UCSD-AML1 (cell line): ENCODE data around the gene TGIF2.
A peak's percentile ranks its signal among the peaks of the same experiment; 100 is the strongest.
"Not testable (repeated sequence)": the region's sequence is repeated elsewhere in the genome, so short reads cannot be mapped to it uniquely, and the experiment has no call there.

Experiments used
- DNase-seq: peaks from one replicate; lab custom pipeline; 2025; ENCODE audit not compliant: unreplicated experiment; lab: John Stamatoyannopoulos, UW

The TGIF2 gene

DNA sequence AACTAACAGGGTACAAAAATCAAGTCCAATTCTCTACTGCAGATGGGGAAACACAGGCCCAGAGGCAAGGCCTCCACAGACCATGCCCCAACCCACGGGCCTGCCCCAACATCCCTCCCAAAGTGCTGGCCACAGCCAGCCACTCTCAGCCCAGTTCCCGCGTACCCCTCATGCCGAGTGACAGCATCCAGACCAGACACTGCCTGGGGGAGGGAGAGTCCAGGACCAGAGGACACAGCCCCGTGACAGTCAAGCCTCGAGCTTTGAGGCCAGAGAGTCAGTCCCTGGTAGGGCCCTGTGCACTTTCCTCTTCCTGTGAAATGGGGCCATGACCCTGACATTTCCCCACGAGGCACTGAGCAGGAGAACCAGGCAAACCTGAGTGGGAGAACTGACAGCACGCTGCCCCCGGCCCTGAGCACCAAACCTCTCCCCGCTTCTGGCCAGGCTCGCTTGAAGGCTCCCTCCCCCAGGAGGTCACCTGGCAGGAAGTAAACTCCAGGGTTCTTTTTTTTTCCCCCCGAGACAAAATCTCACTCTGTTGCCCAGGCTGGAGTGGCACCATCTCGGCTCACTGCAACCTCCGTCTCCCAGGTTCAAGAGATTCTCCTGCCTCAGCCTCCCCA lies 27.2 kb upstream of the TGIF2 start:
- no peak for DNase-seq

DNA sequence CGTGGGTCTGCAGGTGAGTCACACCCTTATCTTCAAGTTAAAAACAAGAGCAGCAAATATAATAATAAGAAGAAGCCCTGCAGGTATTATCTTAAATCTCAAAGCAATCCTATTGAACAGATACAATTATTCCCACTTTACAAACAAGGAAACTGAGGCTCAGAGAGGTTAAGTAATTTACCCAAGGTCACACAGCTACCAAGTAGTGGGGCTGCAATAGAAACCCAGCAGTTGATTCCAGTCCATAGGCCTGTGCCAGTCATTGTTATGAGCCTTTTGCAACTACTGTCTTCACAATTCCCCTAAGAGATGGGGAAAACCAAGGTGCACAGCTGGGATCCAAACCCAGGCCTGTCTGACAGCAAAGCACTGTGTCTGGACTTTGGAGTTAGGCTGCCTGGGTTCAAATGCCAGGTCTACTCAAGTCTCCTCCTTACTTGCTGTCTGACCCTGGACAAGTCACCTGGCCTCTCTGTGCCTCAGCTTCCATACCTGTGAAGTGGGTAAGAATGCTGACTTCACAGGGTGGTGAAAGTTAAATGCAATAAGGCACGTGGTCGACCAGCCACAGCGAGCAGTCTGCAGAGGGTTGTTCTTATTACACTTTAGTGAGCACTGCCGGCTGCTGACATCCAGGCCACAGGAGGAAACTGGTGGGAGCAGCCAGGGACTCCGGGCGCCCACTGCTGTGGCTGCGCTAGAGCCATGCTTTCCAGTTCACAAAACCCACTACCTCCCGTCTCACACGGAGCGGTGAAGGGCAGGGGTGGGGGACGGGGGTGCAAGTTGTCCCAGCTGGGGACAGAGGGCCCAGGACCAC lies 26.0 kb upstream of the TGIF2 start:
- no peak for DNase-seq

DNA sequence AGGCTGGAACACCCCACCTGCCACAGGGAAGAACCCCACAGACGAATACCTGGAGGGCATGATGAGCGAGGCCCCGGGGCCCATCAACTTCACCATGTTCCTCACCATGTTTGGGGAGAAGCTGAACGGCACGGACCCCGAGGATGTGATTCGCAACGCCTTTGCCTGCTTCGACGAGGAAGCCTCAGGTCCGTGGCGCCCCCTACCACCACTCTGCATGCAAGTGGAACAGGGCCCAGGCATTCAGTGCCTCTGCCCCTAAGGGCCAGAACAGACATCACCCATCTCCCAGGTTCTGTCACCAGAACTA lies 25.4 kb upstream of the TGIF2 start:
- DNase-seq: peak; percentile 29

DNA sequence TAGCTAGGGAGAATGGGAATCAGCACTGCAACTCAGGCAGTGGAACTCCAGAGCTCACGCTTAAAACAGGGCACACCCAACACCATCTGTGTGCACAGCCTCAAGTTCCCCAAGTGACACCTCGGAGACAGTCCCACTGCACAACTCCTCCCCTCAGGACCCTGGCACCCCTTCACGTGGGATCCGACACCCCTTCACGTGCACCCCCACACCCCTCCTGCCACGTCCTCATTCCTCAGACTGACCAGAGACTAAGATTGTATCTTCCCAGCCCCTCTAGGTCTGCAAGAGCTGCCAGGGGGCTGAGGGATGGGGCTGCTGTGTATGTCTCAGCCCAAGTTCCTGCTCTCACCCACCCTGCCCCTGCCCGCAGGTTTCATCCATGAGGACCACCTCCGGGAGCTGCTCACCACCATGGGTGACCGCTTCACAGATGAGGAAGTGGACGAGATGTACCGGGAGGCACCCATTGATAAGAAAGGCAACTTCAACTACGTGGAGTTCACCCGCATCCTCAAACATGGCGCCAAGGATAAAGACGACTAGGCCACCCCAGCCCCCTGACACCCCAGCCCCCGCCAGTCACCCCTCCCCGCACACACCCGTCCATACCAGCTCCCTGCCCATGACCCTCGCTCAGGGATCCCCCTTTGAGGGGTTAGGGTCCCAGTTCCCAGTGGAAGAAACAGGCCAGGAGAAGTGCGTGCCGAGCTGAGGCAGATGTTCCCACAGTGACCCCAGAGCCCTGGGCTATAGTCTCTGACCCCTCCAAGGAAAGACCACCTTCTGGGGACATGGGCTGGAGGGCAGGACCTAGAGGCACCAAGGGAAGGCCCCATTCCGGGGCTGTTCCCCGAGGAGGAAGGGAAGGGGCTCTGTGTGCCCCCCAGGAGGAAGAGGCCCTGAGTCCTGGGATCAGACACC lies 24.4 kb upstream of the TGIF2 start:
- no peak for DNase-seq

DNA sequence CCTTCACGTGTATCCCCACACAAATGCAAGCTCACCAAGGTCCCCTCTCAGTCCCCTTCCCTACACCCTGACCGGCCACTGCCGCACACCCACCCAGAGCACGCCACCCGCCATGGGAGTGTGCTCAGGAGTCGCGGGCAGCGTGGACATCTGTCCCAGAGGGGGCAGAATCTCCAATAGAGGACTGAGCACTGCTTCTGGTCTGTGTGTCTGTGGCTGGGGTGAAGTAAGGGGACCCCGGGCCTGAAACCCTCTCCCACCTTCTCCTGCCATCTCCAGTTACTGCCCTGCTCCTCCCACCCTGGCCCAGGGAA lies 23.8 kb upstream of the TGIF2 start:
- no peak for DNase-seq

DNA sequence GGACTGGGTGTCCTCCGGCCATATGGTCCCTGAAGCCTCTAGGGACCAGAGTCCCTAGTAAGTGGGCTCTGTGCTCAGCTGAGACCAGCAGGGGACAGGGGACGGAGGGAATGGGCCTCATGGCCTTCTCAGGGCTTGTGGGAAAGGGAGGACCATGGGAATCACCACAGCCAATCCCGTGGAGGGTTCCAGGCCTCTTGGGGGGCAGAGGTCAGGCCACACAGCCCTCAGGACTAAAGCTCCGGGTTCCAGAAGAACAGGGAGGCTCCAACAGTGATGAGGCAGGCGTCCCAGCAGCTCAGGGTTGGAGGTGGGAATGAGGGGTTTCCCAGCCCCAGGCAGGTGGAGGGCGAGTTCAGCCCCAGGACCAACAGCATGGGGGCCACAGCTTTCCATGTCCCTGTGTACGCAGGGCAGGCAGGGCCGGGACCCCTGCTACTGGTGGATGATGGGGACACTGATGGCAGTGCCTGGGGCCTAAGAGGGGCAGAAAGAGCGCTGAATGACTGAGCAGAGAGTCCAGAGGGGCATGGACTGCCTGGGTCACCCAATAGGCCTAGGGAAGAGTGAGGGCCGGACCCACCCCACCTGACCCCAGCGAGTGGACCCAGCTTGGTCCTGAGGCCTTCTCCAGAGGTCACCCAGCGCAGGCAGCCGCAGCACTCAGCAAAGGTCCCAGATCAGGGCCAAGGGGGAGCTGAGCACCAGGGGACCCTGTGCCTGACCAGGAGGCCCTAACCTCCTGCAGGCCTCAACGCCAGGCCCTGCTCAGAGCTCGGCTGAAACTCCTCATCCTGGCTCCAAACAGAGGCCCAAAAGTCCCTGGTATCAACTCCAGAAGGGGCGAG lies 23.2 kb upstream of the TGIF2 start:
- no peak for DNase-seq

DNA sequence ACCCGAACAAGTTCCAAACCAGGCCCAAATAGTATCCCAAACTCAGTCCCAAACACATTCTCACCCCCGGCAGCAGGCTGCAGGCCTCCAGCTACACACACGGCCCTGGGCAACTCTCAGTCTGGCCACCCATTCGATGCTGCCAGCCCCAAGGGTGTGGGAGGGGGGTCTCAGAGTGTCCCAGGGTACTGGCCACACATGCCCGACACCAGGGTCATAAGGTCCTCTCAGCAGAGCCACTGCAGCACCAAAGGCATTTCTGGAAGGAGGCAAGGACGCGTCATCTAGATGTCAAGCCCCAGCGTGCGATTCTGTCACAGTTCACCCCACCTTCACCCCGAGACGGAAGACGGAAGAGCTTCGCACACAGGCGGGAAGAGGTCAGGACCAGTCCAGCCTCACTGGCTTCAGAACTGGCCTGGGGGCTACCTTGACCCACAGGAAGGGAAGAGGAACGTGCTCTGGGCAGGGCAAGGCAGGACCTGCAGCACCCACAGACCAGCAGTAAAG lies 22.6 kb upstream of the TGIF2 start:
- no peak for DNase-seq

DNA sequence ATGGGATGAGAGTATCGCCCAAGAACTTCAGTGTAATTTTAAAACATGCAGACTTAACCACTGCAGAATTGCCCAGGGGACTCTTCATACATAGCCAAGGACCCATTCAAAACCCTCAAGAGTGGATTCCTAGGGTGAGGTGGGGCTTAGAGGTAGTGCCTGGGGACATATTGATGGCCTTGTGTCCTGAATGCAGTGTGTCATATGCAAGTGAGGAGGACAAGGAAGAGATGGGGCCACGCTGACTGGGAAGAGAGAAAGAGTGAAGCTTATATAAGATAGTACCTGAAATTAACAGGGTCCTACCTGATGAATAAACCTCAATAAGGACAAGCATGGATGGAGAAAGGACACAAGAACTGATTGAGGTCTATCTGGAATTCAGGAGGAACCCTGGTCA lies 18.1 kb upstream of the TGIF2 start:
- no peak for DNase-seq

DNA sequence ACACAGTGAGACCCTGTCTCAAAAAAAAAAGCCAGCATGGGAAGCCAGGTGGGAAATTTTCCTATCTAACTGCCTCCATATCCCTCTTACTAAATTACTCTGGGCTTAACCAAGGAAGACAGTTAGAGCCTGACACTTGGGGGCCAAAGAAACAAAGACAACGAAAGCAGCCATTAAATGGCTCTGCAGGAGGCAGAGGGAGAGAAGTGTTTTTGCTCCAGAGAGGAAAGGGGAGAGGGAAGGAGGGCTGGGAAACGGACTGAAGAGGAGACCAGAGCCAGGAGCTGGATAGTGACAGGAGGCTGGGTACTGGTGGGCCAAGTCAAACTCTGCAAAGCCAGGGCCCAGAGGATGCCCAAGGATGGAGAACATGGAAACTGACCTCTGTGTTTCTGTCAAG lies 10.7 kb upstream of the TGIF2 start:
- DNase-seq: no peak

DNA sequence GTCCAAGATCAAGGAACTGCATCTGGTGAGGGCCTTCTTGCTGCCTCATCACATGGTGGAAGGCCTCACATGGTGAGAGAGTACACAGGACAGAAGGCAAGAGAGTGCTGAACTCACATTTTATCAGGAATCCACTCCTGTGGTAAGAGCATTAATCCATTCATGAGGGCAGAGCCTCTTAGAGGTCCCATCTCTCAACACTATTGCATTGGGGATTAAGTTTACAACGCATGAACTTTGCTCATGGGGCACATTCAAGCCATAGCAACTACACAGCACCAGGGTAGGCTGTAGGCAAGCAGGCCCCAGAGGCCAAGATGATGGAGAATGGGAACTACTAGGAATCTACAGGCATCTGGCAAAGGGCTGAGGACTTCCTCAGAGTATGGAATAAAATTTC lies 10.0 kb upstream of the TGIF2 start:
- no peak for DNase-seq

DNA sequence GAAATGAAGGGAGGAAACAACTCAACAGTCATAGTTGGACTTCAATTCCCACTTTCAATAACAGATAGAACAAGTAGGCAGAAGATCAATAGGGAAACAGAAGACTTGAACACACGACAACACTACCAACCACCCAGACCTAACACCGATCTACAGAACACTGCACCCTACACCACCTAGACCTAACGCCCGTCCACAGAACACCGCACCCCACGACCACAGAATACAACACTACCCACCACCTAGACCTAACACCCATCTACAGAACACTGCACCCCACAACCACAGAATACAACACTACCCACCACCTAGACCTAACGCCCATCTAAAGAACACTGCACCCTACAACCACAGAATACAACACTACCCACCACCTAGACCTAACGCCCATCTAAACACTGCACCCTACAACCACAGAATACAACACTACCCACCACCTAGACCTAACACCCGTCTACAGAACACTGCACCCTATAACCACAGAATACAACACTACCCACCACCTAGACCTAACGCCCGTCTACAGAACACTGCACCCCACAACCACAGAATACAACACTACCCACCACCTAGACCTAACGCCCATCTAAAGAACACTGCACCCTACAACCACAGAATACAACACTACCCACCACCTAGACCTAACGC lies 9.2 kb upstream of the TGIF2 start:
- not testable (repeated sequence) for DNase-seq

DNA sequence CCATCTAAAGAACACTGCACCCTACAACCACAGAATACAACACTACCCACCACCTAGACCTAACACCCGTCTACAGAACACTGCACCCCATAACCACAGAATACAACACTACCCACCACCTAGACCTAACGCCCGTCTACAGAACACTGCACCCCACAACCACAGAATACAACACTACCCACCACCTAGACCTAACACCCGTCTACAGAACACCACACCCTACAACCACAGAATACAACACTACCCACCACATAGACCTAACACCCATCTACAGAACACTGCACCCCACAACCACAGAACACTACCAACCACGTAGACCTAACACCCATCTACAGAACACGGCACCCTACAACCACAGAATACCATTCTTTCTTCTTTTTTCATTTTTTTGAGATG lies 8.7 kb upstream of the TGIF2 start:
- not testable (repeated sequence) for DNase-seq

DNA sequence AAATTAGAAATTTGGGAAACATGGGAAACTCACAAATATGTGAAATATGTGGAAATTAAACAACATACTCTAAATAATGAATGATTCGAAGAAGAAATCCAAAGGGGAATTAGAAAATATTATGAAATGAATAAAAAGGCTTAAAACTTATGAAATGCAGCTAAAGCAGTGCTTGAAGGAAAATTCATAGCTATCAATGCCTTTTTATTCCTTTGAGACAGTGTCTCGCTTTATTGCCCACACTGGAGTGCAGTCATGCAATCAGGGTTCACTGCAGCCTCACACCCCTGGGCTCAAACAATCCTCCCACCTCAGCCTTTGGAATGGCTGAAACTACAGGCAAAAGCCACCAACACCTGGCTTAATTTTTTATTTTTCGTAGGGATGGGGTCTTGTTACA lies 7.9 kb upstream of the TGIF2 start:
- no peak for DNase-seq

DNA sequence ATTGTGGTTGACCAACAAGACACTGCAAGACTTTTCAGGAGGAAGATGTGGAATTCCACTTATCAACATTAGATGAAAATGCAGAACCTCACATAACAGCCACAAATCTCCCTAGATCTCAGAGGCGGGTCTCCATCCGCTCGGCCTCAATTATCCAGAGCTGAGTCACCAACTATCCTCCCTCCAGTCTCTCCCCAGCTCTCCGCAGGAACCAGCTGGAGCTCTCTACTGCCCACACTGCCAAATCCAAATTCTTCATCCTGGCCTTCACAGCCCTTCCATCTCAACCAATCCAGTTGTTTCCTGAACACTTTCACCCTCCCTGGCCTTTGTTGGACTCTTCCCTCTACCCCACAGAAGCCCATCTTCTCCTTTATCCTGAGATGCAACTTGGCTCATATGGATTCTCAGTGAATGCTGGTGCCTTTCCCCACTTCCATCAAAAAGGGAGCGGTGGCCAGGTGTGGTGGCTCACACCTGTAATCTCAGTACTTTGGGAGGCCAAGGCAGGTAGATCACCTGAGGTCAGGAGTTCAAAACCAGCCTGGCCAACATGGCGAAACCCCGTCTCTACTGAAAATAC lies 3.5 kb upstream of the TGIF2 start:
- peak; percentile 24 for DNase-seq

DNA sequence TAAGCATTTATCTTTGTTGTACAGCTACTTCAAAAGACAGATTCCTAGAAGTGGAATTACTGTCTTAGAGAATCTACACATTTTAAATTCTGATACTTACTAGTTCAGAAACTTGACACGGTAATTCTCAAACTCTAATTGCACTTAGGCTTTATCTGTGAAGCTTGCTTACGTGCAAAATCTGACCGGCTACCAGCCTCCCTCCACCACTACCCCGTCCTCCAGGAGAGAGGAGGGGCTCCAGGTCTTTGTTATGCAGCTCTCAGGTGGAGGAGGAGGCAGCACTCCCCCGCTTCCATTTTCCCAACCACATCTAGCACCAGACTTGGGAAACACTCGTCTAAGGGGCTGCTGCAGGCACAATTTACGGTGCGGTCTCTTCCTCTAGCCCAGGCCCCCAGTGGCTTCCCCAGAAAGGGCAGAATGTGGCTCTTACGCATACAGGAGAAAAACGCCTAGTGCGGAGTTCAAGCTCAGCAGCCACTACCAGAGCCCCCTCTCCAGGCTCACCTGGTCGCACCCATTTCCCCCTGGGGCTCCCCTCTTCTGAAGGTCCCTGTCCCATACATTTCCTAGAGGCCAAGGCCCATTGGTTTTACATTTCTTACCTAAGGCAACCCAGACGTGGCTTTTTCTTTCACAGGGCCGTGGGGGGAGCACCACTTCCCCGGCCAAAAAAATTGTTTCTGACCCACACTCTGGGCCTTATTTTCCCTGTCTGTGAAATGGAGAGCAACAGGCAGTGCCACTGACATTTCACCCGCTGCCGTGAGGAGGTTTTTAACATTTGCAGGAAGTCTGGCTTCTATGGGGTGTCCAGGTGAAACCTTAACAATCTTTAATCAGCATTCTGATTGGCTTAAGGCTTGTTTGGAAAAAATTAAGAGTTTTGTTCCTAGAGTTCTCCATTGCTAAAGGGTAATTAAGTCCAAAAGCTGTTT lies 1.6 kb upstream of the TGIF2 start:
- DNase-seq: peak; percentile 23

DNA sequence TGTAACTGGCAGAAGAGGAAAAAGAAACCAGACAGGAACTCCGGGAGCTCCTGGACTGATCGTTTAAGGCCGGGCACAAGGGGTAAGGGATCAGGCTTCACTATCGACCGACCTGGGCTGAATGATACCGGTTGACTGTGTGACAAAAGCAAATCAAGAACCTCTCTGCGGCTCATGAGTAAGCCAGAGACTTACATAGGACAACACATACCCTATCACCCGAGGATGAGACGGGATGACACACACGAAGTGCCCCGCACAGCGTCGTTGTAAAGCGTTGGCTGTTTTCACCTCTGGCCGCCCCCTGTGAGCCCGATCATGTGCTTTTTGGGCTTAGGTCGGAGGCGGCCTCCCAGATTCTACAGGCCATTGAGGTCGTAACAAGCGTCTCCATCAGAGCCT lies 695 bp upstream of the TGIF2 start:
- DNase-seq: no peak

DNA sequence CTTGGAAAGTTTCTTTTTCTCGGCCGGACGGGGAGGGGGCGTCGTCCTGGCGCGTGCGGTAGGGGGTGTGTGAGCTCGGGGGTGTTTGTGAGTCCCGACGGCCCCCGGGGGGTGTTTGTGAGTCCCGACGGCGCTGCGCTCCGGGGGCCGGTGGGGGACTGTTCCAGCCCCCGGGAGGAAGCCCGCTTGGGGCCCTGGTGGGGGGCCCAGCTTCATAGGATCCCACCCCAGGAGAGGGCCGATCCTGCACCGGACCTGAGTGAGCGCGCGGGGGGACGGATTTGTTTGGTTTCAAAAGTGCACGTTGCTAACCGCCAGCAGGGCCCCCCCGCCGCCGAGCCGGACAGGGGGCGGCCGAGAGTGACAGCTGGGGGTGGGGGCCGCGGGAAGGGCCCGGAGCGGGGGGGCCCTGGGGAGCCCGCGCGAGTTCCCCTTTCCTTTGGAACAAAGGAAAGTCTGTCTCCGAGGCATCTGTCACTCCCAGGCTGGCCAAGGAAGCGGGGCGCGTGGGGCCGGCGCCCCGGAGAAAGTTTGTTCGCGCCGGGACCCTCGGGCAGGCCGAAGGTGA lies 485 bp downstream of the TGIF2 start:
- DNase-seq: peak; percentile 66

DNA sequence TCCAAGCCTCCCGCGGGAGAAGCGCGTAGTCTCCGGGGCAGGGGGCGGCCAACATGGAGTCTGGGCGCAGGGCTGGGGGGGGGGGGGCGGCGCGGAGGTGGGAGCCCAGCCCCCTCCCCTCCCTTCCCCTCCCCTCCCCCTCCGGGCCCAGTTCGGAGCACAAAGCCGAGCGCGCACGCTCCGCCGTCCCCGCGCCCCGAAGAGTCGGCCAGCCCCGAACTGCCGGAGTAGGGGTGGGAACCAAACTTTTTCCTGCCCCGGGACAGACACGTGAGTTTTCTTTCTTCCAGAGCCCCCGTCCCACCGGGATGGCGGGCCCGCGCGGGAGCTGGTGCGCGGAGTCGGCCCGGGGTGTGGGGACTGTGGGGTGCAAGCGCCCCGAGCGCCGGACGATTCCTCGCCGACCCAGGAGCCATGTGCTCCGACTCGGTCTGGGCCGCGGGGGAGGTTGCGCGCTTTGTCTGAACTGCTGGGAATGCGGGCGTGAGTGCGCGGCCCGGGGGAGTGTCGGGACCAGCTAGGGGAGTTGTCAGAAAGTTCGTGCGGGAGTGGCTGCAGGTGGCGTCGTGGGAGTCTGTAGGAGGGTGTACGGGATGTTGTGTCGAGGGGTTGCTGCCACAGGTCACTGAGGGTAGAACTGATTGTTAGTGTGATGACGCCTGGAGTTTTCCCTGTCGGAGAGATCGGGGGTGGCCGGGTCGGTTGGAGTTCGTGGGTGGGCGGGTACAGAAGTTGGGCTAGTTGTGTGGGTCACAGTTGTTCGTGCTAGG lies 1.2 kb downstream of the TGIF2 start:
- peak; percentile 62 for DNase-seq
